EL (cell line): ENCODE results near the gene MBP.

ENCODE experiments used
- DNase-seq: peaks from one replicate; pipeline ENCODE4 v3.0.0-alpha.2; 2016

MBP gene

DNA sequence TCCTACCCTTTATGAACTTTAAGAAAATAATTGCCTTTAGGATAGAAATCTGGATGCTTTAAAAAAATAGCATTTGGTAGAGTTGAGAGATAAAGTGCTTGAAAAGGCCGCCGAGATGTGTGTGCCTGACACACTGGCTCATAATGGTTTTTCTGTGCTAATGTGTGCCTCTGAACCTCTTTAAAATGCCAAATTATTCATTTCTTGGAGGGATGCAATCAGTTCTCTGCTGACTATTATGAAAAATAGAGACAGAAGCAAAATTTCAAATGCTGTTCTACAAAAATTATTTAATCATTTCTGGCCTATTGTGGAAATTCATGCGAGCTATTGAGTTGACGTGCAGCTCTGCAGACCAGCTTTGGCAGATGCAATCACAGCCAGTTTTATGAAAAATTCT lies 18.0 kb upstream of the MBP start:
- DNase-seq = no peak

DNA sequence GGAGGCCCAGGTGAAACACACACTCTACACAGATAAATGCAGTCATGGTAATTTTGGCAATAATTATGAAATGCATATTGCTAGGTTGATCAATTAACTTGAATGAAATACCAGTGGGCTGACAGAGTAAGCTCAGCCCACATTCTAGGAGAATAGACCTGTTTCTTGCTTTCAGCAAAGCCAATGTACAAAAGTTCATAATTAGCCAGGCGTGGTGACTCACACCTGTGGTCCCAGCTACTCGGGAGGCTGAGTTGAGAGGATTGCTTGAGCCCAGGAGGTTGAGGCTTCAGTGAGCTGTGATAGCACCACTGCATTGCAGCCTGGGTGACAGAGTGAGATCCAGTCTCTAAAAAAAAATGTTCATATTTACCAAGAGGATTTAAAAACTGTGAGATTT lies 15.7 kb upstream of the MBP start:
- no peak for DNase-seq

DNA sequence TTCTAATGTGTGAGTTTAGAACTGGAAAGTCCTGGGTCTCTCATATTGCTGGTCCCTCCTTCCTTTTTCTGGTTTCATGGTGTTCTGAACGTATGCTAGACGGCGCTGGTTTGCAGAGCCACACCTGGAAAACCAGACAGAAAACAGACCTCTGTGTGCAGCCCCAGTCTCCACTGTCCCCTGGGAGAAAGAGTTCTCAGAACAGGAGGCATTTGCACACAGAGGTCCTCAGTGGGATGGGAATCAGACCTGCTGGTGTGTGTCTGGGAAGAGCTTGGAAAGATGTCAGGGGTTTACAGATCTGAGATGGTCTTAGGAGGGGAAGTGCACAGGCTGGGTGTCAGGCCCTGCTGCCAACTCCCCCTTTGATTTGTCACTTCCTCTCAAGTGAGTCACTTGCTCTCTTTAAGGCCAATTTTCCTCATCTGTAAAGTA lies 14.9 kb upstream of the MBP start:
- peak; percentile 55 for DNase-seq

DNA sequence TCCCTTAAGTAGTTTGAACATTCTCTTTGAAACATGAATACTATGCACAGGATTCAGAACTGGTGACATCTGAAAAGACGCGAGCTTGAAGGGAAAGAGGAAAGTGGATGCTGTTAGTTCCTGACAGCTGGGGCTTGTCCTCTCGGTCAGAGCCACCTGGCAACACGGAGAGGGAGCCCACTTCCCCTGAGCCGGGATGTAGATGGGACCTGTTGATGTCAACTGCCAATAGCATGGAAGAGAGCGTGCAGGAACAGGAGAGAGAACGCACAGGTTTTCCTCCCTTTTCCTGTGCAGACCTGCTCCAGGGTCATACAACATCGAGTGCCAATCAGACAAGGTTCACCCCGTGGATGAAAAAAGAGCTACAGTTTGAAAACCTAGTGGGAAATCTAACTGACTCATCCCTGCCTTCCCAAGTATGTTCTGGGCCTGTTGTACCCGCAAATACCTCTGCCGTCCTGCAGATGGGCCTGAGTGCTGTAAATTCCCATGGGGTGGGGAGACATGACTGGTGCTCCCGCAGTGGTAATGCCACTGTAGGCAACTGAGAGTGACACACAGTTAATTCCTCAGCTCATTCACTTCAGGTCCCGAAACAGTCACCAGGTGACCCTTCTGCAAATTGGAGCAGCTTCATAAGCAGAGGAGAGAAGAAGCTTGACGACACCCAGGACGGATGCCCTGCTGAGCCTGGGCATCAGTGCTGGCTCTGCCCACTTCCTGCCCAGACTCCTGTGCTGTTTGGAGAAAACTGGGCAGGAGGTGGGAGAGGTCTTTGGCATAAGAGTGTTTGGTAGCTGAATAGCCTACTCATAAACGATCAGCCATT lies 13.9 kb upstream of the MBP start:
- DNase-seq = no peak

DNA sequence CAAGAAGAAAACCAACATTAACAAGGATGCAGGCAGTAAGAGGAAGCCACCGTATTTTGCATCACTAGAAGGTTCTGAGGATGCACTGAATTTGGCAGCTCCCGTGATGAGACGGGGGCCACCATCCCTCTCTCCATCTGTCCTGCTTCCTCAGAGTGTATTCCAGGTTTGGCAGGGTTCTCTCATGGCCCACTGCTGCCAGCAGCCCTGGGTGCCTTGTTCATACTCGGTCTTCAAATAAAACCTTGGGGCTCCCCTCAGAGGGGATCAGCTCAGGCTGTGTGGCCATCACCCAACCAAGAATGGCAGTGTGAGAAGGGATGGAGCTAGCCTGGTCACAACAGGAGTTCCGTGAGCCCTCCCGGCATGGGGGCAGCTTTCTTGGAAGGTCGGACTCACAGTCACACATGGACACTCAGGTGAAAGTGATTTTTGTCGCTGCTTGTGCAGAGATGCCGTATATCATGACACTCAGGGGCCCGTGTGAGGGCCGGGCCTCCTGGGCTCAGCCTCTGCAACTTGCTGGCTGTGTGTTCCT lies 12.8 kb upstream of the MBP start:
- no peak for DNase-seq

DNA sequence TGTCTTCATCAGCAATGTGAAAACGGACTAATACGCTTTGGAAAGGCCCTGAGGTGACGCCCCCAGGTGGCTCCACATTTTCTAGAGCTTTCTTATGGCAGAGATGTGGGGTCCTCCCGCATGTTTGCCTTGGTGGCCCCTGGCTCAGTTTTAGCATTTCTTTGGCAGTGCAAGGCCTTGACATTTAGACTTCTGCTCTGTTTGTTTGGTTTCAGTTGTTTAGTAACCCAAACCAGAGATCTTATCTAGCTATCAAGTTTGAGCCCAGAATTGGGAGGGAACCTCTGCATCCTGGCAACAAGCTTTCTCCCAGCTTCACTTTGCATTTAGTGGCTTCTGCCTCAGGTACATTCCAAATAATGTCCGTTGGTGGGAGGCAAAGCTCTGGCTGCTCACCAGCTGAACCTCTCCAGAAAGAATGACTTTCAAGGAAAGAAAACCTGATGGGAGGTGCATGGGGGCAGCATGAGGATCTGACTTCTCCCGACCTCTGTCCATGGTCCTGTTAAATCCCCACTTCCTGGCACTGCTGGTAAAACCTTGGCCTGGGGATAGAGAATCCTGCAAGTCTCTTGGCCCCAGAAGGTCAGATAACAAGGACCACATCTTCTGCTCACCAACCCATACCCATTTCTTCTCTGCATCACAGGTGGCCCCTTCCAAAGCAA lies 12.0 kb upstream of the MBP start:
- DNase-seq = no peak

DNA sequence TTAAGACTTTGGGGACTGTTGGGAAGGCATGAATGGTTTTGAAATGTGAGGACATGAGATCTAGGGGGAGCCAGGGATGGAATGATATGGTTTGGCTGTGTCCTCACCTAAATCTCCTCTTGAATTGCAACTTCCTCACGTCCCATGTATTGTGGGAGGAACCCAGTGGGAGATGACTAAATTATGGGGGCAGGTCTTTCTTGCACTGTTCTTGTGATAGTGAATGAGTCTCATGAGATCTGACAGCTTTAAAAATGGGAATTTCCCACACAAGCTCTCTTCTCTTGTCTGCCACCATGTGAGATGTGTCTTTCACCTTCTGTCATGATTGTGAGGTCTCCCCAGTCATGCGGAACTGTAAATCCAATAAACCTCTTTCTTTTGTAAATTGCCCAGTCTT lies 11.5 kb upstream of the MBP start:
- DNase-seq = no peak

DNA sequence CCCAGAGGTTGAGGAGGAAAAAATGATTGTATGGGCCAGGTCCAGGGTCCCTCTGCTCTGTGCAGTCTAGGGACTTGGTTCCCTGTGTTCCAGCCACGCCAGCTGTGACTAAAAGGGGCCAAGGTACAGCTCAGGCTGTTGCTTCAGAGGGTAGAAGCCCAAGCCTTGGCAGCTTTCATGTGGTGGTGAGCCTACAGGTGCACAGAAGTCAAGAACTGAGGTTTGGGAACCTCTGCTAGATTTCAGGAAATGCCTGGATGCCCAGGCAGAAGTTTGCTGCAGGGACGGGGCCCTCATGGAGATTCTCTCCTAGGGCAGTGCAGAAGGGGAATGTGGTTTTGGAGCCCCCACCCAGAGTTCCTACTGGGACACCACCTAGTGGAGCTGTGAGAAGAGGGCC lies 10.6 kb upstream of the MBP start:
- no peak for DNase-seq

DNA sequence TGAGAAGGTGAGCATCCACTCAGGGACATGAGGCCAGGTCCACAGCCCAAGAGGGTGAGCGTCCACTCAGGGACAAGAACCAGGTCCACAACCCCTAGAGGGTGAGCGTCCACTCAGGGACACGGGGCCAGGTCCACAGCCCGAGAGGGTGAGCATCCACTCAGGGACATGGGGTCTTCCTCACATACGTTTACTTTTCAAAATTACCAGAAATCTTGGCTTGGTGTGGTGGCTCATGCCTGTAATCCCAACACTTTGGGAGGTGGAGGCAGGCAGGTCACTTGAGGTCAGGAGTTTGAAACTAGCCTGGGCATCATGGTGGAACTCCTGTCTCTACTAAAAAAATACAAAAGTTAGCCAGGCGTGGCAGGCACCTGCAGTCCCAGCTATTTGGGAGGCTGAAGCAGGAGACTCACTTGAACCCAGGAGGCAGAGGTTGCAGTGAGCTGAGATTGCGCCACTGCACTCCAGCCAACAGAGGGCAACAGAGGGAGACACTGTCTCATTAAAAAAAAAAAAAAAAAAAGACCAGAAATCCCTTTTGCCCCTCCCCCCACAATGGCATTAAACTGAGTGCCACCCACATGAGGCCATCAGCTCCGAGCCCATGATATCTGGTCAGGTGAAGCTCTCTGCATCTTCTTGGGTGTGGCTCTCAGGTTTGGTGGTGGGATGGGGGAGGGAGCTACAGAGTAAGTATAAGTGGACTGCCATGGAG lies 9.0 kb upstream of the MBP start:
- no peak for DNase-seq

DNA sequence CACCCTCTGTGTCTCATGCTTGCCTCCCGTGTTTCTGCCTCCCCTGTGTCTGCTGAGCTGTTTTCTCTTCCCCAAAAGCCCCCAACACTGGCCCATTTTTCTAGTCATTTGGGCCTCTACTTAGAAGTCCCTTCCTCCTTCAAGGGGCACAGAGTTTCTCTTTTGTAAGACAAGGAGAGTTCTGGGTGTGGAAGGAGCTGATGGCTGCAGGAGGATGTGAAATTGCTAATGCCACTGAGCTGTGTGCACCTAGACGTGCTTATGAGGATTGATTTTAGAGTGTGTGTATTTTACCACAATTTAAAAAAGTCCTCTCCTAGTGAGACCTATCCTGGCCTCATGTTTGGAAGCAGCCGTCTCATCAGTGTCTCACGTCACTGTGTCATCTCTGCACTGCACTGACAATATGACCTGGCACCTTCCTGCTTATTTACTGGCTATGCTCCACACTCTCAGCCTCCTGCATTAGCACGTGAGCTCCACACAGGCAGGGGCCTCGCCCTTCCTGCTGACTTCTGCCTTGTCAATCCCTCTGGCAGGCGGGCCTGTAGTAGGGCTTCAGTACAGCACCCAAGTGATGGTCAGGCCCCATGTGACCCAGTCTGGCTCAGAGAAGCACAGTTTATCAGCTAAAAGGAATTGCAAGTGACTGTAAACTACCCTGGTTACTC lies 8.0 kb upstream of the MBP start:
- DNase-seq = no peak

DNA sequence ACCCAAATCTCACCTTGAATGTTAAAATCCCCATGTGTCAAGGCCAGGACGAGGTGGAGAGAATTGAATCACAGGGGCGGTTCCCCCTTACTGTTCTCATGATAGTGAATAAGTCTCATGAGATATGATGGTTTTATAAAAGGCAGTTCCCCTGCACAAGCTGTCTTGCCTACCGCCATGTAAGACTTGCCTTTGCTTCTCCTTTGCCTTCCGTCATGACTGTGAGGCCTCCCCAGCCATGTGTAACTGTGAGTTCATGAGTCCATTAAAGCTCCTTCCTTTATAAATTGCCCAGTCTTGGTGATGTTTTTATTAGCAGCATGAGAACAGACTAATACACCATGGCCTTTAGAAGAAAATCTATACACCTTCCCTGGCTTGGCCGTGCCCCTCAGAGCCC lies 7.4 kb upstream of the MBP start:
- DNase-seq = no peak

DNA sequence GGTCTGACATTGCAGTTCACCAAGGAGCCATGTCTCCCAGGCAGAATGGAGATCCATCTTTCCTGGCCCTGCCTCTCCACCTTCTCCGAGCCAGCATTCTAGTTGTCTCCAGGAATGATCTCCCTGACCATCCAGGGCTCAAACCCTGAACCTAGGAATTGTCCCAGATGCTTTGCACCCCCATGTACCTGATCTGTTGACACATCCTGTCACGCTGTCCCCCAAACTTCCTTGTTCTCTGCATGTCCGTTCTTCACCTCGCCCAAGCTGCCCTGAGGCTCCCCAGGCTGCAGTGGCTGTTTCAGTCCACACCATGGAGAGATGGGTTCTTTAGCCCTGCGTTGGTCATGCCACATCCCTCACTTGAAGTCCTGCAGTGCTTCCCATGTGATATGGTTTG lies 7.0 kb upstream of the MBP start:
- DNase-seq = no peak

DNA sequence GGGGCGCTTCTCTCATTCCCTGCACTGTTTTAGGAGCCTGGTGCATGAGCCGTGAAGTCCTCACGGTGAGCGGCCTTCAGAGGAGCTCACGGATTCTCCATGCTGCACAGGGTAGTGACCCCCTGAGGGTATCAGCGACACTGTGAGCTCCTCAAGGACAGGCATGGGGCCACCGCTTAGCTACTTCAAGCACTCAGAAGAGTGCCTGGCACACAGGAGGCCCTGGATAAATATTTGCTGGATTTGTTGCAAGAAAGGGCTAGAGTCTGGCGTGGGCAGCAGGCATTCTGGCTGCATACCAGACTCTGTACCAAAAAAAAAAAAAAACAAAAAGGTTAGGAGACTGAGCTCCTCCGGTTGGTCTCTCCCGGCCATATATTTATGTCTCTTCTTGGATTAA lies 5.7 kb upstream of the MBP start:
- DNase-seq = no peak

DNA sequence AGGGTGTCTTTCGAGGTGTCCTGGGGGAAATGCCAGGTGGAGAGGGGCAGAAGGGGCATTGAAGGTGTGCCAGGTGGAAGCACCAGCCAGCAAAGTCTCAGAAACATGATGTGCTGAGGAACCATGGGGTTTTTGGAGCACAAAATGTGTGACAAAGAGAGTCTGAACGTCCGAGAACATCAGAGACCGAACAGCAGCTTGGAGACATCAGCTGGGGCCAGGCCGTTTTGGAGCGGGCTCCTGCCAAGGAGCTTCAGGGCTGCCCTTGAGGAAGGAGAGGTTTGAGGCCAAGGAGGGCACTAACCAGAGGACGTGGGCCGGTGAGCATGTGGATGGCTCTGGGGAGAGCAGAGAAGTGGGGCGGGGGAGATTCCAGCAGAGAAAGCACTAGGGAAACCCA lies 5.3 kb upstream of the MBP start:
- DNase-seq = no peak

DNA sequence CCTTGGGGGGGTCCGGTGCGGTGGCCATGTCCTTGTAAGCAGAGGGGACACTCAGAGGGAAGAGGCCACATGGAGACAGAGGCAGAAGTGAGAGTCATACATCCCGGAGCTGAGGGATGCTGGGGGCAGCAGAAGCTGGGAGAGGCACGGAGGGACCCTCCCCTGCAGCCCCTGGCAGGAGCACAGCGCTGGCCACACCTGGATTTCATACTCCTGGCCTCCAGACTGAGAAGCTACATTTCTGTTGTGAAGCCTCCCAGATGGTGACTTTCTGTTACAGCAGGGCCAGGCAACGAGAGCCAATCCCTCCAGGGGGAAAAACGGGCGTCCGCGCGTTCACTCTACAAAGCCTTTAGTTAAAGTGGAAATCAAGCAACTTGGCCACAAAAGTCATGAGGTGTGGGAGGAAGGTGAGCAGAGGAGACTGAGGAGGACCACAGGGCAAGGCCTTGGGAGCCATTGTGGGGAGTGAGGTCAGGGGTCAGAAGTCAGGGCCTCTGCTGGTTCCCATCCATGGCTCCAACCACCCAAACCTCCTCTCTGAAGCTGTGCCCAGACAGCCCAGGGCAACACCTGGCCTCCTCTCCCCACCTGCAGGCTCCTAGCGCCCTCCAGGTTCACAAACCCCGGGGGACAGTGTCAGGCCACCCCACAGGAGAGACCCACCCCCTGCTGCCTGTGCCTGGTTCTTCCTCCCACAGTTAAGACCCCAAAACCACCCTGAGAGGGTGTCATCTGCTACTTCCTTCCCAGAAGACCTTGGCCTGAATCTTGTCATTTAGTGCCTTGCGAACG lies 4.5 kb upstream of the MBP start:
- DNase-seq = no peak

DNA sequence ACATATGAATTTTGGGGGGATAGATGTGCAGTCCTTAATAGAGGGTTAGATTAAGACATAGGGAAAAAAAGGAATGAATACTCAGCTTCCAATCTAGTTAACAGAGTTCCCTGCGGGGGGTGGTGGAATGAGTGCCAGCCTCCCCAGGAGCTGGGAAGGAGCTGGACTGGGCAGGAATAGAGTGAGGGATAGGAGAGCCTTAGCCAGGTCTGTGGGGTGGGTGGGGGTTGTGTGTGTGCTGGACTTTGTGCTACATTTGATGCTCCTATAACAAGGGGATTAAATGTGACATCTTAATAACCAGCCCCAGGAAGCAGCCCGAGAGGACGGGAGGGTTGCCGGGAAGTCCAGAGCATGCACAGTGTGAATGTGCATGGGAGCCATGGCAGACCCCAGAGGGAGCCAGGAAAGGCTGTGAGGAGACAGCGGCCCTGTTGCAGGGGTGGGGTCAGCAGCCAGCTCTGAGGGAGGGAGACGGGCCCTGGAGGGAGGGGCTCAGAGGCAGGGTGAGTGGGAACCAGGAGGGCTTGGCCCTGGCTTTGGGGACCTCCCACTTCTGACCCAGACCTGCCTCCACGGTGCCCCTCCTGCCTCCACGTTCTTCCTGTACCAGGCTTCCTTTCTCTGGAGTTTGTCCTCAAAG lies 3.6 kb upstream of the MBP start:
- DNase-seq = no peak

DNA sequence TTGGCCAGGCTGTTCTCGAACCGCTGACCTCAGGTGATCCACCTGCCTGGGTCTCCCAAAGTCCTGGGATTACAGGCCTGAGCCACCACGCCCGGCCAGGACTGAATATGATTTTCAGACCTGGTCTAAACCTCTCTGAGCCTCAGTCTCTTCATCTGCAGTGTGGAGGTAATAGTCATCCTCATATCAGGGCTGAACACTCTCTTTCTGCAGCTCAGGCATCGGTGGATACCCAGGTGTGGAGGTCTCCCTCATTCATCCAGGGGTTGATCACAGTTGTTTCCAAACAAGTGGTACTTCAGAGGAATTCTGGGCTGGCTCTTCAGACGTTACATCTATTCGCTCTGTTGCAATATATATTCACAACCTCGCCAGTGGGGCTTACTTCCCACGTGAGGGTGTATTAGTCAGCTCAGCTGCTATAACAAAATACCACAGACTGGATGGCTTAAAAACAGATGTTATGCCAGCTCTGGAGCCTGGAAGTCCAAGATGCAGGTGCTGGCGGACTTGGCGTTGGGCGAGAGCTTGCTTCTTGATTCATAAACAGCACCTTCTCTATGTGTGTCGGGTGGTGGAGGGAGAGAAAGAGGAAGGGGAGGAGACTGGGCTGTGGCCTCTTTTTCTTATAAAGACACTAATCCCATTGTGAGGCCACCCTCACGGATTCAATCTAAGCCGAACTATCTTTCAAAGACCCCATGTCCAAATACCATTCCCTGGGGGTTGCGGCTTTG lies 2.9 kb upstream of the MBP start:
- DNase-seq = no peak

DNA sequence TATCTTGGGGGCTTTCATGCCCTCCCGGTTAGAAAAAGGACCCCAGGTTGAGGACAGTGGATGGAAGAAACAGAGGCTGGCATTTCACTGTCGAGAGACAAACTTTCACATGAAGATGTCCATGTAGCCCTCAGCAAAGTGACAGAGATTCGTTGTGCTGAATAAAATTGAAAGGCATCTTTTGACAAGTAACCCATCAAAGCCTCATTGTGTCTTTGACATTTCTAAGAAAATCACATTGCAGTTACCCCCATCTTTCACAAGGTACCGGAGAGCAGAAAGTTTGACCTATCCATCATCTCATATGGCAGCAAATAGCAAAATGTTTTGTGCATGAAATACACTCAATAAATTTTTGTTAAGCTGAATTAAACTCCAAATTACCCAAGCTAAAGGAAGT lies 2.0 kb upstream of the MBP start:
- no peak for DNase-seq

DNA sequence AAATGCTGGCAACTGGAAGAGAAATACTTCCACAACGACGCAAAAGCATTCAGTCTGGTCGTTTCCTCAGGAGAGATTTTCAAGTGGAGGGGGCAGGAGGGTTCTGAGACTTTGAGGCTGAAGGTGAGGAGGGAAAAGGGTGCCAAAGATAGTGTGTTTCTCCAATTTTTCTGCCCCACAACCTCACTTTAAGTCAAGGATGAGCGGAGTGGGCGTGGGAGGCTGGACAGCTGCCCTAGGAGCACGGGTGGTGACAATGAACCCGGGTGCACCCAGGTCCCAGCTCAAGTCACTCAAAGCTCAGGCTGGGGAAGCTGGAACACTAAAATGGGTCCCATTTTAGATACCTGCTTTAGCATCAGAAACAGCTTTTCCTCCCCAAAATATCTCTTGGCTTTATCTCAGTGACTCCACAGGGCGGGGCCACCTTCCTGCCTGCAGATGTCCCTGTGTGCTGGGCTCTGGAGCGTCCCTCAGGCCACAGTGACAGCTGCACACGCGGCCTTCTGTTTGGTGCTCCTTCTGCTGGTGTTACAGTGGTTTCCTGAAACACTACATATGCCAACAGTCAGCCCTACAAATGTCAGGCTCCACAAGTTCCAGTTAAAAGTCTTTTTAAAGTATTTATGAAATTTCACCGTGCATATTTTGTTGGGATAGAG lies 1.4 kb upstream of the MBP start:
- DNase-seq = no peak

DNA sequence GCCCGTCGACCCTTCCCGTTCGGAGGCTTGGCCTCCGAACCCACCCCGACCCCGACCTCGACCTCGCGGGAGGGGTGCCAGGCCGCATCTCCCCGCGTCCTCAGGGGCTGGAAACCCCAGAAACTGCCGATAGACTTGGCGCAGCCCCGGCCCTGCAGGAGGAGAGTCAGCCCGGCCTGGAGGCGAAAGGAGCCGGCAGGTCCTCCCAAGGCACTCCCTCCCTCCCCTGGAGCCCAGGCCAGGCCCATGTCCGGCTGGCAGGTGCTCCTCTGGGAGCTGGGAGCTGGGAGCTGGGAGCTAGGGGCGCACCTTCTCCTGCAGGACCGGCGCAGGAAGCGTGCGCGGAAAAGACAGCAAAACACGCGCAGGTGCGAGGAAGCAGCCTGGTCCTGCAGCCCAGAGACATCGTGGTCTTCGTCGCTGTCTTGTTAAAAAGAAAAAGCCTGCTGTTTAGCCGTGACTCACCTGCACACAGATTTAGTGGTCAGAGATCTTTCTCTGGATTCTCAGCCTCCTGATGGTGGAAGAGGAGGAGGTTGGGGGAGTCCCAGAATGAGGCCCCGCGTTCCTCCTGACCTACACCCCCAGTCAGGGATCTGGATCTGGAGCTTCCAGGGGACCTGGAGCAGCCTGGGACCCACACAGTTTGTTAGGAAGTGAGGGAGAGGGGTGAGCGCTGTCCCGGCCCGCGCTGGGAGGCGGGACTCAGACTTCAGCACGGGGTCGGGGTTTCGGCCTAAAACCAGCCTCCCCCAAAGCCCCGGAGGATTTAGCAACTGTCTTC lies 660 bp upstream of the MBP start:
- no peak for DNase-seq
